ENCODE results near the gene ZNF2.

The ZNF2 gene

DNA sequence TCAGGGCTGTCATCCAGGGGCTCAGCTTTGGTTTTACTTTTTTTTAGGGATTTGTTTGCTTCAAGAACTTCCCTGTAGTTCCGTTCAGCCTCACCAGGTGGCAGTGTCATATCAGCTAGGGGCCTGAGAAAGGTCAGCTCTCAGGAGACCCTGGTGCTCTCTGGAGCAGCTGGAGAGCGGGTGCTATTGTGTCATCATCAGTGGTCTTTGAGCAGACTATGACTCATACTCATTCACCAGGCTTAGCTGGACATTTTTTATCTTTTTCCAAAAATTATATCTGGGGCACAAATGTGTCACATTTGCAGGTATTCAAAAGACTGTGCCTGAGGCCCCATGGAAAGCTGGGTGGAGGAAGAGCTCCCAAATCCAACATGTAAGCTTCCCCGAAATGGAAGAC lies 66.1 kb downstream of the ZNF2 start:
- H3K27ac Mint-ChIP-seq, result no peak overlapping the region
- TF ChIP-seq, protein P1, sequence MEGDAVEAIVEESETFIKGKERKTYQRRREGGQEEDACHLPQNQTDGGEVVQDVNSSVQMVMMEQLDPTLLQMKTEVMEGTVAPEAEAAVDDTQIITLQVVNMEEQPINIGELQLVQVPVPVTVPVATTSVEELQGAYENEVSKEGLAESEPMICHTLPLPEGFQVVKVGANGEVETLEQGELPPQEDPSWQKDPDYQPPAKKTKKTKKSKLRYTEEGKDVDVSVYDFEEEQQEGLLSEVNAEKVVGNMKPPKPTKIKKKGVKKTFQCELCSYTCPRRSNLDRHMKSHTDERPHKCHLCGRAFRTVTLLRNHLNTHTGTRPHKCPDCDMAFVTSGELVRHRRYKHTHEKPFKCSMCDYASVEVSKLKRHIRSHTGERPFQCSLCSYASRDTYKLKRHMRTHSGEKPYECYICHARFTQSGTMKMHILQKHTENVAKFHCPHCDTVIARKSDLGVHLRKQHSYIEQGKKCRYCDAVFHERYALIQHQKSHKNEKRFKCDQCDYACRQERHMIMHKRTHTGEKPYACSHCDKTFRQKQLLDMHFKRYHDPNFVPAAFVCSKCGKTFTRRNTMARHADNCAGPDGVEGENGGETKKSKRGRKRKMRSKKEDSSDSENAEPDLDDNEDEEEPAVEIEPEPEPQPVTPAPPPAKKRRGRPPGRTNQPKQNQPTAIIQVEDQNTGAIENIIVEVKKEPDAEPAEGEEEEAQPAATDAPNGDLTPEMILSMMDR (IDR thresholded peaks at IDR 0.05; ENCODE audit: unreplicated experiment in 3 of 3), result peak; percentile 51 to 60 (median 55)

DNA sequence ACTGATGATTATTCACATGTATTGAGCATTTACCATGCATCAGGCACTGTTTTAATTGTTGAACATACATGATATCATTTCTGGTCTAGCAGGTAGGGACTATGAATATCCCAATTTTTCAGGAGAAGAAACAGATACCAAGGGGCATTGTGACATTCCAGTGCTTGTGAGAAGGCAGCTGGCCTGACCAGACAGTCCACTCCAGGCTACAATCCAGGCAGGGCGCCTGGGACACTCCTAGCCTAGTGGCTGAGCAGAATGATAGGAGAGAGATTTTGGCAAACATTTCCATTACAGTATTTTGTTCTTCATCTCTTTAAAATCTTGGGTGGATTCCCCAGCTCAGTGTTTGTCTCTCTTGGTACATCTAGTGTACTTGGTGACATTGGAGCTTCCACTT lies 66.6 kb downstream of the ZNF2 start:
- peaks cover 44% of the 10 kb centered on the region for H3K9me3 Mint-ChIP-seq
- no peak overlapping the region for H3K27ac Mint-ChIP-seq
- no peaks in the 10 kb centered on the region for H3K27me3 Mint-ChIP-seq (ENCODE audit: low read depth)
- TF ChIP-seq, protein P1 (IDR thresholded peaks at IDR 0.05; ENCODE audit: unreplicated experiment in 3 of 3), result no peak
- H3K4me3 Mint-ChIP-seq, result no peak overlapping the region
- H3K36me3 Mint-ChIP-seq (ENCODE audit: low read depth), result peaks cover 4% of the 10 kb centered on the region
- no peaks in the 10 kb centered on the region for H3K4me1 Mint-ChIP-seq

More for the DNA sequence above, 66.1 kb downstream of the ZNF2 start:
- H3K4me1 Mint-ChIP-seq, result no peaks in the 10 kb centered on the region
- no peak overlapping the region for H3K4me3 Mint-ChIP-seq
- no peaks in the 10 kb centered on the region for H3K27me3 Mint-ChIP-seq (ENCODE audit: low read depth)
- H3K9me3 Mint-ChIP-seq, result peaks cover 46% of the 10 kb centered on the region
- H3K36me3 Mint-ChIP-seq (ENCODE audit: low read depth), result peaks cover 8% of the 10 kb centered on the region
